ENCODE data around the gene SRL. TPM values are rescaled to one million over a fixed set of nuclear protein-coding genes. Genes with fewer than 3 reads are reported as not detected.

Gene SRL
- total RNA-seq (2014; rRNA removed), result not detected in 2 replicates
- percentile 8 among the genes with signal in this experiment for Bru-seq, nascent RNA
- percentile 16 among the genes with signal in this experiment for BruChase-seq, experiment 1, labeled RNA remaining after a 6-hour chase
- BruChase-seq, experiment 2, labeled RNA remaining after a 2-hour chase, result percentile 18 among the genes with signal in this experiment
- long read RNA-seq, result 0 reads

GRCh38 chr16:4241928-4242283 lies at the start of gene SRL:
Gene SRL (minus strand): TSS chr16:4242080. CDS start chr16:4242067, 13 bp downstream.
- POLR2A ChIA-PET (ENCODE audit: unreplicated experiment), result no interaction called here
- TF ChIP-seq EZH2 (IDR thresholded peaks at IDR 0.05; ENCODE audit: low read length, unreplicated experiment) (no peak), EZH2phosphoT487 (IDR thresholded peaks at IDR 0.05; ENCODE audit: borderline replicate concordance, low read length) (no peak), CTCF (conservative IDR thresholded peaks at IDR 0.05; ENCODE audit: low read depth, low read length) (no peak)
- H3K9me3 ChIP-seq (ENCODE audit: low read length), result no peaks in the 10 kb centered on the region
- H3K79me2 ChIP-seq (ENCODE audit: low read length), result no peaks in the 10 kb centered on the region
- no peak within 1 kb of the TSS for H3K27ac ChIP-seq (ENCODE audit: low read length)
- ATAC-seq (no peak), DNase-seq (no peak)
- intact Hi-C loops (cut with micrococcal nuclease), result no loop called here
- H4K20me1 ChIP-seq (ENCODE audit: low read length), result no peaks in the 10 kb centered on the region
- H3K36me3 ChIP-seq (ENCODE audit: low read depth, low read length), result no peaks in the 10 kb centered on the region
- no peaks in the 10 kb centered on the region for H3K9me2 ChIP-seq (replicated peaks; ENCODE audit: low read length)
- H3K9ac ChIP-seq (ENCODE audit: low read length), result no peak within 1 kb of the TSS
- no peaks in the 10 kb centered on the region for H3K27me3 ChIP-seq (ENCODE audit: low read length)
- no TSS peak for BruUV-seq (replicated peaks)
- no peak within 1 kb of the TSS for H2AFZ ChIP-seq (ENCODE audit: low read length)
- H3K4me3 ChIP-seq (ENCODE audit: low read length), result no peak within 1 kb of the TSS
- H3K4me1 ChIP-seq (ENCODE audit: insufficient read depth, low read length), result no peaks in the 10 kb centered on the region
- H3F3A ChIP-seq (ENCODE audit: low read length, unreplicated experiment), result no peaks in the 10 kb centered on the region
- CTCF ChIA-PET, result no interaction called here
- H3K4me2 ChIP-seq (ENCODE audit: low read length), result no peak within 1 kb of the TSS

GRCh38 chr16:4290236-4290830 lies 48.5 kb upstream of the SRL start:
- no peak overlapping the region for H2AFZ ChIP-seq (ENCODE audit: low read length)
- no peak overlapping the region for H3K4me3 ChIP-seq (ENCODE audit: low read length)
- H3K9ac ChIP-seq (ENCODE audit: low read length), result no peak overlapping the region
- CTCF ChIA-PET, result interaction anchor here (0.5 to 0.9 kb wide), 12 partner anchors 12 to 929 kb away, joined by 3 to 9 read pairs (median 3); partner anchors contain the start of genes GLIS2, PAM16 and TFAP4
- peaks cover 5% of the 10 kb centered on the region for H3F3A ChIP-seq (ENCODE audit: low read length, unreplicated experiment)
- POLR2A ChIA-PET (ENCODE audit: unreplicated experiment), result no interaction called here
- TF ChIP-seq CTCF (conservative IDR thresholded peaks at IDR 0.05; ENCODE audit: low read depth, low read length) (no peak; the same call in 1 of the 2 replicates), EZH2phosphoT487 (IDR thresholded peaks at IDR 0.05; ENCODE audit: borderline replicate concordance, low read length) (no peak), EZH2 (IDR thresholded peaks at IDR 0.05; ENCODE audit: low read length, unreplicated experiment) (no peak)
- no TSS peak for BruUV-seq (replicated peaks)
- H3K9me3 ChIP-seq (ENCODE audit: low read length), result no peaks in the 10 kb centered on the region
- no peaks in the 10 kb centered on the region for H3K27me3 ChIP-seq (ENCODE audit: low read length)
- H3K79me2 ChIP-seq (ENCODE audit: low read length), result no peaks in the 10 kb centered on the region
- no peaks in the 10 kb centered on the region for H3K9me2 ChIP-seq (replicated peaks; ENCODE audit: low read length)
- H3K27ac ChIP-seq (ENCODE audit: low read length), result peak overlapping the region; percentile 57
- peaks cover 27% of the 10 kb centered on the region for H3K4me1 ChIP-seq (ENCODE audit: insufficient read depth, low read length)
- DNase-seq (peak; percentile 82), ATAC-seq (peak; percentile 64)
- H4K20me1 ChIP-seq (ENCODE audit: low read length), result no peaks in the 10 kb centered on the region
- peak overlapping the region; percentile 35 for H3K4me2 ChIP-seq (ENCODE audit: low read length)
- H3K36me3 ChIP-seq (ENCODE audit: low read depth, low read length), result no peaks in the 10 kb centered on the region
- intact Hi-C loops (cut with micrococcal nuclease), result no loop called here

Data from PC-3 (cell line).